ENCODE results near the gene NAALAD2.
"Not testable (repeated sequence)": the region's sequence is repeated elsewhere in the genome, so short reads cannot be mapped to it uniquely, and the experiment has no call there.

NAALAD2 gene

GRCh38 chr11:90134478-90135003, at the start of gene NAALAD2:
NAALAD2 (plus strand) TSS chr11:90134663; CDS start chr11:90134759, 96 bp downstream.
- peak in 1 of 3 experiments; percentile 5 for DNase-seq

- not testable (repeated sequence) for DNase-seq
Measured at GRCh38 chr11:90085650-90086049, 48.8 kb upstream of the NAALAD2 start, which contains the start of gene UBTFL1. UBTFL1 (plus strand) TSS chr11:90085950; CDS start chr11:90085950, 0 bp downstream.

- DNase-seq, result not testable (repeated sequence)
Measured at GRCh38 chr11:90088731-90089130, 45.7 kb upstream of the NAALAD2 start.

- not testable (repeated sequence) for DNase-seq
Measured at GRCh38 chr11:90095230-90095924, 39.1 kb upstream of the NAALAD2 start.

GRCh38 chr11:90098261-90098660, 36.2 kb upstream of the NAALAD2 start:
- DNase-seq, result not testable (repeated sequence)

GRCh38 chr11:90100431-90100830, 34.0 kb upstream of the NAALAD2 start:
- DNase-seq, result no peak

GRCh38 chr11:90113541-90113940, 20.9 kb upstream of the NAALAD2 start:
- peak in 1 of 3 experiments; percentile 56 for DNase-seq

GRCh38 chr11:90120191-90120590, 14.3 kb upstream of the NAALAD2 start:
- no peak for DNase-seq

- no peak for DNase-seq
Measured at GRCh38 chr11:90124371-90124770, 10.1 kb upstream of the NAALAD2 start.

- DNase-seq, result no peak
Measured at GRCh38 chr11:90124946-90125345, 9.5 kb upstream of the NAALAD2 start.

GRCh38 chr11:90133560-90134477, 644 bp upstream of the NAALAD2 start:
- DNase-seq, result peak in 1 of 3 experiments; percentile 5

- DNase-seq, result no peak
Measured at GRCh38 chr11:90135016-90135415, 553 bp downstream of the NAALAD2 start.

GRCh38 chr11:90148900-90149299, 14.4 kb downstream of the NAALAD2 start:
- DNase-seq, result no peak

- DNase-seq, result not testable (repeated sequence)
Measured at GRCh38 chr11:90166982-90167573, 32.6 kb downstream of the NAALAD2 start.

GRCh38 chr11:90167704-90168103, 33.2 kb downstream of the NAALAD2 start:
- not testable (repeated sequence) for DNase-seq

GRCh38 chr11:90168571-90168970, 34.1 kb downstream of the NAALAD2 start:
- no peak for DNase-seq

GRCh38 chr11:90171359-90171758, 36.9 kb downstream of the NAALAD2 start:
- no peak for DNase-seq

GRCh38 chr11:90176069-90176468, 41.6 kb downstream of the NAALAD2 start:
- no peak for DNase-seq

- DNase-seq, result no peak
Measured at GRCh38 chr11:90178751-90179150, 44.3 kb downstream of the NAALAD2 start.

GRCh38 chr11:90179923-90180322, 45.5 kb downstream of the NAALAD2 start:
- DNase-seq, result no peak

- no peak for DNase-seq
Measured at GRCh38 chr11:90187839-90188238, 53.4 kb downstream of the NAALAD2 start.

- no peak for DNase-seq
Measured at GRCh38 chr11:90189011-90189410, 54.5 kb downstream of the NAALAD2 start.
